Smooth muscle cell (in vitro differentiated cells): ENCODE measurements around the gene TMEM143. TPM values are rescaled to one million over a fixed set of nuclear protein-coding genes. Genes with fewer than 3 reads are reported as not detected.

Experiments used
- DNase-seq: peaks from one replicate; lab custom pipeline; 2025; ENCODE audit not compliant: unreplicated experiment; lab: John Stamatoyannopoulos, UW
- H2AFZ ChIP-seq: fragments of 200-600 bp; sonication (generic); 2 replicates; pipeline ENCODE4 v1.6.0; 2016; ENCODE audit warnings: antibody characterized with exemption, low read depth, mild to moderate bottlenecking
- H3F3A ChIP-seq: fragments of 200-600 bp; sonication (generic); 2 replicates; pipeline ENCODE4 v1.6.0; 2017; ENCODE audit warnings: antibody characterized with exemption, low read depth
- H3K27ac ChIP-seq: fragments of 200-600 bp; sonication (generic); 2 replicates; pipeline ENCODE4 v1.5.1; 2016; ENCODE audit warnings: low read depth, mild to moderate bottlenecking
- H3K27me3 ChIP-seq: fragments of 200-600 bp; sonication (generic); 2 replicates; pipeline ENCODE4 v1.6.1; 2016; ENCODE audit warnings: low read depth, mild to moderate bottlenecking
- H3K36me3 ChIP-seq: fragments of 200-600 bp; sonication (generic); 2 replicates; pipeline ENCODE4 v1.5.1; 2016; ENCODE audit warnings: low read depth
- H3K4me1 ChIP-seq: fragments of 200-600 bp; sonication (generic); 2 replicates; pipeline ENCODE4 v1.5.1; 2016; ENCODE audit warnings: low read depth
- H3K4me2 ChIP-seq: fragments of 200-600 bp; sonication (generic); 2 replicates; pipeline ENCODE4 v1.6.0; 2016; ENCODE audit warnings: mild to moderate bottlenecking
- H3K4me3 ChIP-seq: fragments of 200-600 bp; sonication (generic); 2 replicates; pipeline ENCODE4 v1.5.1; 2016; ENCODE audit warnings: mild to moderate bottlenecking
- H3K79me2 ChIP-seq: fragments of 200-600 bp; sonication (generic); 2 replicates; pipeline ENCODE4 v1.6.0; 2016; ENCODE audit warnings: low read depth, mild to moderate bottlenecking
- H3K9ac ChIP-seq: fragments of 200-600 bp; sonication (generic); 2 replicates; pipeline ENCODE4 v1.6.0; 2016; ENCODE audit warnings: low read depth
- H3K9me3 ChIP-seq: fragments of 200-600 bp; sonication (generic); replicated peaks from 2 replicates; pipeline ENCODE4 v1.5.1; 2016; ENCODE audit warnings: low read depth
- H4K20me1 ChIP-seq: fragments of 200-600 bp; sonication (generic); 2 replicates; pipeline ENCODE4 v1.6.0; 2016; ENCODE audit warnings: low read depth
- CTCF ChIP-seq: fragments of 200-600 bp; sonication (generic); IDR thresholded peaks from 2 replicates; pipeline ENCODE4 v1.5.1; 2017; ENCODE audit warnings: borderline replicate concordance, mild to moderate bottlenecking, antibody characterized with exemption; ENCODE audit not compliant: insufficient read depth, poor library complexity, severe bottlenecking
- WGBS: methylation state at CpG from one replicate; pipeline ENCODE4 v1.1.7; 2016; ENCODE audit warnings: low lambda C conversion rate; 5-methylcytosine and 5-hydroxymethylcytosine counted together
- polyA plus RNA-seq: library from polyadenylated mRNA; unstranded; fragments of >200 nt; fragmentation: Nextera tagmentation; extraction: Ambion mirVana; gene quantifications from 2 replicates; pipeline ENCODE4 v1.2.1, GENCODE V29; 2016
- total RNA-seq: library from RNA; depleted of rRNA; stranded (reverse); fragments of >200 nt; gene quantifications from 2 replicates; pipeline ENCODE4 v1.2.3, GENCODE V29; 2014

TMEM143 gene
- total and polyA plus RNA-seq, 2 experiments from 2014 or later: 3.8 to 11.2 TPM

- Histone ChIP-seq H3K4me2 (no peak overlapping the region), H3F3A (no peaks in the 10 kb centered on the region), H3K4me3 (no peak overlapping the region), H3K9me3 (no peaks in the 10 kb centered on the region), H2AFZ (no peak overlapping the region), H3K36me3 (no peaks in the 10 kb centered on the region), H3K4me1 (no peaks in the 10 kb centered on the region), H3K9ac (no peak overlapping the region), H4K20me1 (no peaks in the 10 kb centered on the region), H3K27me3 (no peaks in the 10 kb centered on the region), H3K27ac (no peak overlapping the region), H3K79me2 (no peaks in the 10 kb centered on the region)
- no peak for TF ChIP-seq CTCF
- WGBS: 98% methylated on average over 9 of the region's 11 CpGs
- DNase-seq: no peak
Measured at GRCh38 chr19:48365602-48366001, 1.9 kb upstream of the TMEM143 start.

DNA sequence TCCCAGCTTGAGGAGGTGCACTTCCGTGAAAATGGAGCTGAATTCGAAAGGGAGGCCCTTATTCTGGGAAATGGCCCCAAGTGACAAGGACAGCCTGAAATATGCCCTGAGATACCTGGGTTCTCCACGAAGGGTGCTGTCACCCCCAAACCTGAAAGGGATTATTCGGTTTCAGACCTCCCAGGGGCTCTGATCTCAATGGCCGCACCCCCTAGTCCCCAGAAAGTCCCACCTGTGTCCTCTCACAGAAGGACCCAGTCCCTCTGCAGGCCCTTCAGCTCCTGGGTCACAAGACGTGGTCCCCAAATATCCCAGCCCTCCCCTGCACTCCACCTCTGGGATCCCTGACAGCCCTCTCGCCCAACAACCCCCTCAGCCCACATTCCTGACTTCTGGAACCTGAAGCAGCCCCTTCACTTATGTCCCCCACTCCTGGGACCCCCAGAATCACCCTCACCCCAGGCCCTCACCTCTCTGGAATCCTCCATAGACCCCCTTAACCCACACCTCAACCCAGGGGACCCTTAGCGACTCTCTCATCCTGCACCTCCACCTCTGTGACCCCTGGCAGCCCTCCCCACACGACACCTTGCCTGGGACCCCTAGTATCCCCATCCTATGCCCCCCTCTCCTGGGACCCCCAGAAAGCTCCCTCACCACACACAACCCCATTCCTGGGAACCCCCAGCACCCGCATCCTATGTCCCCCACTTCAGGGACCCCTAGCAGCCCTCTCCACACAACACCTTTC lies 1.0 kb upstream of the TMEM143 start:
- Histone ChIP-seq H3K36me3 (no peaks in the 10 kb centered on the region), H3K27ac (no peak overlapping the region), H4K20me1 (no peaks in the 10 kb centered on the region), H3K27me3 (no peaks in the 10 kb centered on the region), H3K9me3 (no peaks in the 10 kb centered on the region), H3F3A (no peaks in the 10 kb centered on the region), H3K9ac (no peak overlapping the region), H2AFZ (peak overlapping the region; percentile 62), H3K79me2 (no peaks in the 10 kb centered on the region), H3K4me1 (no peaks in the 10 kb centered on the region), H3K4me3 (peak overlapping the region; percentile 54), H3K4me2 (peak overlapping the region; percentile 91)
- 80% methylated on average over 9 of the region's 10 CpGs for WGBS
- no peak for TF ChIP-seq CTCF
- no peak for DNase-seq

DNA sequence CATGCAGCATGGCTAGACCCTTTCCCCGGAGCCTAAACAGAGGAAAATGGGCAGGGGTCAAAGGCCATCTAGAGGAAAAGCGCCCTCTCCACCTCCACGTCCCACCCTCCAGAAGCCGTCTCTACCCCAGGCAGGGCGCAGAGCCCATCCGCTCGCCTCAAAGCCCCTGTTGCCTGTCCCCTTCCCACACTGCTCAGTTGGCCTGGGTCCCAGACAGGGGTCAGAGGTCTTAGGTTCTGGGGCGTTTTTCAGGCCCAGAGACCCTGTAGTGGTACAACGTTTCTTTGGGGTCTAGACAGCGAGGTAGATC lies 285 bp downstream of the TMEM143 start:
- WGBS: 7% methylated on average over 9 of the region's 10 CpGs
- DNase-seq: no peak

More for the DNA sequence above, 285 bp downstream of the TMEM143 start:
- H2AFZ ChIP-seq: peak overlapping the region; percentile 85
- H3K4me2 ChIP-seq: peak overlapping the region; percentile 91
- no peaks in the 10 kb centered on the region for H3K79me2 ChIP-seq
- no peaks in the 10 kb centered on the region for H3K4me1 ChIP-seq
- H3F3A ChIP-seq: no peaks in the 10 kb centered on the region
- H3K36me3 ChIP-seq: no peaks in the 10 kb centered on the region
- peak overlapping the region; percentile 54 for H3K4me3 ChIP-seq
- H3K27ac ChIP-seq: peak overlapping the region; percentile 42
- TF ChIP-seq CTCF: no peak
- H4K20me1 ChIP-seq: no peaks in the 10 kb centered on the region
- H3K9ac ChIP-seq: peak overlapping the region; percentile 41
- no peaks in the 10 kb centered on the region for H3K27me3 ChIP-seq
- H3K9me3 ChIP-seq: no peaks in the 10 kb centered on the region
